CD4-positive, alpha-beta memory T cell (primary cell): ENCODE measurements around the gene RAB40C. TPM values are rescaled to one million over a fixed set of nuclear protein-coding genes. Genes with fewer than 3 reads are reported as not detected.
A peak's percentile ranks its signal among the peaks of the same experiment; 100 is the strongest.

Source experiments
- CTCF ChIA-PET: fragments of 350-600 bp; sonication (Branson Sonifier 250); formaldehyde crosslinking; loops from one replicate; lab custom pipeline; 2021; ENCODE audit warnings: inconsistent platforms; ENCODE audit not compliant: partially characterized antibody; lab: Charles Lee
- POLR2A ChIA-PET: fragments of 350-600 bp; sonication (Branson Sonifier 250); formaldehyde crosslinking; loops from one replicate; lab custom pipeline; 2021; ENCODE audit not compliant: partially characterized antibody; lab: Charles Lee
- DNase-seq, 5 donors: peaks; one replicate each; pipeline versions ENCODE4 v3.0.0 to v3.0.0-alpha.2; 2020 to 2022; ENCODE audit warnings: mixed read lengths in 1 of 5
- H3K27ac ChIP-seq: one replicate; pipeline ENCODE4 v1.7.0; 2013; ENCODE audit warnings: low read depth, low read length
- H3K27me3 ChIP-seq: 2 replicates; pipeline ENCODE4 v1.7.0; 2013; ENCODE audit warnings: mild to moderate bottlenecking, low read length, moderate library complexity; ENCODE audit not compliant: insufficient read depth
- H3K36me3 ChIP-seq: 2 replicates; pipeline ENCODE4 v1.7.0; 2013; ENCODE audit warnings: mild to moderate bottlenecking, low read length, moderate library complexity; ENCODE audit not compliant: insufficient read depth
- H3K4me1 ChIP-seq: 2 replicates; pipeline ENCODE4 v1.7.0; 2013; ENCODE audit warnings: mild to moderate bottlenecking, low read length, moderate library complexity; ENCODE audit not compliant: insufficient read depth
- H3K4me3 ChIP-seq, 2 donors: one replicate each; pipeline ENCODE4 v1.7.0; 2013; ENCODE audit warnings: low read length in 2 of 2, mild to moderate bottlenecking in 1 of 2
- H3K9me3 ChIP-seq, 2 donors: one replicate each; pipeline ENCODE4 v1.7.0; 2013; ENCODE audit warnings: low read length in 2 of 2, control low read depth in 1 of 2; ENCODE audit not compliant: control insufficient read depth in 1 of 2
- H3K27ac Mint-ChIP-seq, 7 donors: one replicate each; pipeline ENCODE4 v1.8.0; 2020 to 2021; ENCODE audit warnings: mixed read lengths in 7 of 7, mild to moderate bottlenecking in 6 of 7, inconsistent platforms in 3 of 7, moderate library complexity in 3 of 7
- H3K27me3 Mint-ChIP-seq, 2 donors: one replicate each; pipeline ENCODE4 v1.8.0; 2020 to 2021; ENCODE audit warnings: mixed read lengths in 2 of 2
- H3K36me3 Mint-ChIP-seq, 2 donors: one replicate each; pipeline ENCODE4 v1.8.0; 2020 to 2021; ENCODE audit warnings: mixed read lengths in 2 of 2, inconsistent platforms in 1 of 2, mild to moderate bottlenecking in 1 of 2
- H3K4me1 Mint-ChIP-seq, 4 donors: one replicate each; pipeline ENCODE4 v1.8.0; 2020 to 2021; ENCODE audit warnings: mixed read lengths in 4 of 4, mild to moderate bottlenecking in 1 of 4
- H3K4me3 Mint-ChIP-seq, 8 donors: one replicate each; pipeline ENCODE4 v1.8.0; 2020 to 2021; ENCODE audit warnings: mixed read lengths in 8 of 8, mild to moderate bottlenecking in 7 of 8, moderate library complexity in 6 of 8, inconsistent platforms in 3 of 8
- H3K9me3 Mint-ChIP-seq, 8 donors: one replicate each; pipeline ENCODE4 v1.8.0; 2020 to 2021; ENCODE audit warnings: mixed read lengths in 8 of 8, mild to moderate bottlenecking in 5 of 8, inconsistent platforms in 3 of 8, moderate library complexity in 1 of 8
- intact Hi-C: fragments of 100-400 bp; cut with micrococcal nuclease; formaldehyde crosslinking; loops from one replicate; pipeline ENCODE4 v1.15.1; 2023
- polyA plus RNA-seq, 2 donors: library from polyadenylated mRNA; unstranded; fragments of 300-500 nt; fragmentation: Illumina TruSeq; gene quantifications; one replicate each; pipeline ENCODE4 v1.2.3, GENCODE V29; 2021
- total RNA-seq, 2 experiments: library from RNA; stranded (reverse); gene quantifications; one replicate each; pipeline ENCODE4 v1.2.3, GENCODE V29; 2021

The RAB40C gene
- total and polyA plus RNA-seq, 4 experiments from 2014 or later: 6.8 to 25.6 (median 19.9) TPM

DNA sequence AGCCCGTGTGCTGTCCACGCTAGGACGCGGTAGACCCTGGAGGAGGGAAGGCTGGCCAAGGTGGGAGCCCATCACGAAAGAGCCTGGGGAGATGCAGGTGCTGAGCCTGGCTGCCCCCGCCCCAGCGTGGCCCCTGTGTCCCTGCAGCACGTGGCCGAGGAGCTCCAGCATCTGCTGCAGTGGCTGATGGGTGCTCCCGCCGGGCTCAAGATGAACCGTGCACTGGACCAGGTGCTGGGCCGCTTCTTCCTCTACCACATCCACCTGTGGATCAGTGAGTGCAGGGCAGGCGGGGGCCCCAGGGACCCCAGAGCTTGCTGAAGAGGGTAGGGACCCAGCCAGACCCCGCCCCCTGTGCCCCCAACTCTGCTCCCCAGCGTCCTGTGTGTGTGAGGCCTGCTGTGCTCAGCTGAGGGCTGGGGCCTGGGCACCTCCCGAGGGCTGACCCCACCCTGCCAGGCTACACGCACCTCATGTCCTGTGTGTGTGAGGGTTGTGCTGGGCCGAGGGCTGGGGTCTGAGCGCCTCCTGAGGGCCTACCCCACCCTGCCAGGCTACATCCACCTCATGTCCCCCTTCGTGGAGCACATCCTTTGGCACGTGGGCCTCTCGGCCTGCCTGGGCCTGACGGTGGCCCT, 11.5 kb upstream of the RAB40C start:
- Histone ChIP-seq H3K4me3 (no peak overlapping the region), H3K27ac (no peak overlapping the region), H3K9me3 (no peaks in the 10 kb centered on the region), H3K27me3 (no peaks in the 10 kb centered on the region), H3K4me1 (no peaks in the 10 kb centered on the region), H3K36me3 (no peaks in the 10 kb centered on the region)
- ChIA-PET CTCF (interaction anchor here (1.3 to 1.4 kb wide), 2 partner anchors 12 to 31 kb away, joined by 3 read pairs; partner anchors contain the start of gene NHLRC4), POLR2A (interaction anchor here (1.3 kb wide), 1 partner anchor 12 kb away, joined by 4 read pairs; the partner anchor contains the start of gene RAB40C)
- DNase-seq: peak in 1 of 5 donors; percentile 35
- intact Hi-C loops: loop anchor here (2.0 kb wide), 1 partner anchor 32 kb away; no protein-coding TSS in a partner anchor
- Mint-ChIP-seq H3K36me3 (peaks cover 0 to 4% of the 10 kb centered on the region in 2 donors), H3K4me3 (no peak overlapping the region), H3K27me3 (no peaks in the 10 kb centered on the region), H3K27ac (no peak overlapping the region), H3K4me1 (no peaks in the 10 kb centered on the region), H3K9me3 (no peaks in the 10 kb centered on the region)

DNA sequence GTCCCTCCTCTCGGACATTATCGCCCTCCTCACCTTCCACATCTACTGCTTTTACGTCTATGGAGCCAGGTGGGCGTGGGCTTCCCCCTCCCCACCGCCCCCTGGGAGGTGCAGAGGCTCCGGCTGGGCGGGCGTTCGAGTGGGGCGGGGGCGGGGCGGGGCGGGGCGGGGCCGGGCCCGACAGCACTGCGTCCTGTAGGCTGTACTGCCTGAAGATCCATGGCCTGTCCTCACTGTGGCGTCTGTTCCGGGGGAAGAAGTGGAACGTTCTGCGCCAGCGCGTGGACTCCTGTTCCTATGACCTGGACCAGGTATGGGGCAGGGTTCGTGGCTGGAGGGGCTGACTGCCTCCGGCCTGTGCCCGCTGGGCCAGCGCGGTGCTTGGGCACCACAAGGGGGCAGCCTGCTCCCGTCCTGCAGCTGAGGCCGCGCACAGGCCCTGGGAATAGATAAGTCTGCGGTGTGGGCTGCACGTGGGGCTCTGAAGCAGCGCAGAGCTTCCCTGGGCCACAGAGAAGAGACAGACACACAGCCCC, 10.9 kb upstream of the RAB40C start:
- H3K4me1 Mint-ChIP-seq: no peaks in the 10 kb centered on the region
- no peaks in the 10 kb centered on the region for H3K27me3 Mint-ChIP-seq
- no peaks in the 10 kb centered on the region for H3K9me3 ChIP-seq
- no peak overlapping the region for H3K4me3 Mint-ChIP-seq
- H3K4me1 ChIP-seq: no peaks in the 10 kb centered on the region
- H3K27ac ChIP-seq: no peak overlapping the region
- H3K36me3 ChIP-seq: no peaks in the 10 kb centered on the region
- DNase-seq: peak; percentile 42 to 73 (median 64)
- no peaks in the 10 kb centered on the region for H3K9me3 Mint-ChIP-seq
- ChIA-PET POLR2A (interaction anchor here (1.3 to 1.7 kb wide), 2 partner anchors 10 to 11 kb away, joined by 4 to 5 read pairs; partner anchors contain the start of gene RAB40C), CTCF (interaction anchor here (0.7 to 1.4 kb wide), 2 partner anchors 31 to 116 kb away, joined by 3 read pairs; no protein-coding TSS in a partner anchor)
- H3K4me3 ChIP-seq: no peak overlapping the region
- H3K36me3 Mint-ChIP-seq: peaks cover 0 to 4% of the 10 kb centered on the region in 2 donors
- H3K27me3 ChIP-seq: no peaks in the 10 kb centered on the region
- intact Hi-C loops: loop anchor here (2.0 kb wide), 1 partner anchor 32 kb away; no protein-coding TSS in a partner anchor
- H3K27ac Mint-ChIP-seq: no peak overlapping the region

DNA sequence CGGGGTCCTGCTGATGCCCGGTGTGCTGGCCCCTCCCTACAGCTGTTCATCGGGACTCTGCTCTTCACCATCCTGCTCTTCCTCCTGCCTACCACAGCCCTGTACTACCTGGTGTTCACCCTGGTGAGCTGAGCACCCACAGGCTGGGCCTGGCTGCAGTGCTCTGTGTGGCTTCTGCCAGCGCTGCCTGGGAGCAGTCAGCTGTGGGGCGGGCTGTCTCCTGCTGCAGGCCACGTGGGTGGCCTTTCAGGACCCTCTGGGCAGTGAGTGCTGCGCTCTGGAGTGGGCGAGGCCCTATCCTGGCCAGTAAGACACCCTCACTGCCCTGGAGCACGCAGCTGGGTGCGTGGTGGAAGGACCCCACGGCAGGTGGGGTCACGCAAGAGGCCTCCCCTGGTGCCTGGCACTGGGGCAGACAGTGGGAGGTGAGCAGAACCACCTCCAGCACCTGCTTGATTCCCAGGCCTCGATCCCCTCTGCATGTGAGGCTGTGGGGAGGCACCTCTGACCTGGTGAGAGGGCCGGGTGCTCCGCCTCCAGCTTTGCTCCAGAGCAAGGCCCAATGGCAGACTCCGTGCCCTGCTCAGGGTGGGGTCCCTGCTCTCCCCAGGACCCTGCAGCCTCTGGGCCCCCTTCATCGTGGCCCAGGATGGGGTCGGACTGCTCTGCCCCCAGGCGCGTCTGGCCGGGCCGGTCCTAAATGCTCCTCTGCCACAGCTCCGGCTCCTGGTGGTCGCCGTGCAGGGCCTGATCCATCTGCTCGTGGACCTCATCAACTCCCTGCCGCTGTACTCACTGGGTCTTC, 9.5 kb upstream of the RAB40C start:
- H3K27ac Mint-ChIP-seq: no peak overlapping the region
- no peak overlapping the region for H3K4me3 Mint-ChIP-seq
- no peaks in the 10 kb centered on the region for H3K9me3 Mint-ChIP-seq
- no peaks in the 10 kb centered on the region for H3K27me3 Mint-ChIP-seq
- intact Hi-C loops: loop anchor here (10.0 kb wide), 1 partner anchor 206 kb away; the partner anchor contains the start of gene MRPL28
- Histone ChIP-seq H3K27me3 (no peaks in the 10 kb centered on the region), H3K4me1 (no peaks in the 10 kb centered on the region), H3K9me3 (no peaks in the 10 kb centered on the region), H3K36me3 (no peaks in the 10 kb centered on the region), H3K4me3 (no peak overlapping the region), H3K27ac (no peak overlapping the region)
- POLR2A ChIA-PET: interaction anchor here (1.7 kb wide), 1 partner anchor 8 kb away, joined by 5 read pairs; no protein-coding TSS in a partner anchor
- DNase-seq: peak in 1 of 5 donors; percentile 27
- peaks cover 0 to 4% of the 10 kb centered on the region in 2 donors for H3K36me3 Mint-ChIP-seq
- CTCF ChIA-PET: no interaction called here
- H3K4me1 Mint-ChIP-seq: no peaks in the 10 kb centered on the region

DNA sequence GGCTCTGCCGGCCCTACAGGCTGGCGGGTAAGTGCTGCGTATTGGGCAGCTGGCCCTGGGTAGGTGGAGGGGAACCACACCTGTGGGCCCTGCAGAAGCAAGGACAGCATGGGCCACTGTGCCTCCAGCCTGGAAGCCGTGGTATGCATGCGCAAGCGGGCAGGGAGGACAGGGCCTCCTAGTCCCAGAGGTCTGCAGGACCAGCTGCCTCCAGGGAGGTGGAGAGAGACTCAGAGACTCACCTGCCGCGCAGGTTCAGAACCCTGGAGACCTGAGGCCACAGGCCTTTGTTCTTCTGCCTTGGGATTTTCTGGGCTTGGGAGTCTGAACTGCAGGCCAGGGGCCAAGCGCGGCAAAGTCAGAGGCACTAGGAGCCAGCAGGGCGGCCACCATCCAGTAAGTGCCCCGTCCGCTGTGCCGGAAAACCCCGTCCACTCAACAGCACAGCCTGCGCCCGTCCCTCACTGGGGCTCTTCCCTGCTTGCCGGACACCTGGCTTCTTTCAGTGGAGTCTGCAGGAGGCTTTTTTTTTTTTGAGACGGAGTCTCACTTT, 8.8 kb upstream of the RAB40C start:
- H3K9me3 Mint-ChIP-seq: no peaks in the 10 kb centered on the region
- H3K36me3 ChIP-seq: no peaks in the 10 kb centered on the region
- intact Hi-C loops: loop anchor here (10.0 kb wide), 1 partner anchor 206 kb away; the partner anchor contains the start of gene MRPL28
- H3K36me3 Mint-ChIP-seq: peaks cover 0 to 4% of the 10 kb centered on the region in 2 donors
- ChIA-PET POLR2A (interaction anchor here (0.9 to 1.7 kb wide), 2 partner anchors 8 to 55 kb away, joined by 3 to 5 read pairs; partner anchors contain the start of gene METTL26), CTCF (no interaction called here)
- no peak overlapping the region for H3K4me3 ChIP-seq
- DNase-seq: no peak
- no peaks in the 10 kb centered on the region for H3K27me3 ChIP-seq
- no peaks in the 10 kb centered on the region for H3K9me3 ChIP-seq
- no peak overlapping the region for H3K27ac Mint-ChIP-seq
- H3K4me3 Mint-ChIP-seq: no peak overlapping the region
- H3K27ac ChIP-seq: no peak overlapping the region
- no peaks in the 10 kb centered on the region for H3K4me1 ChIP-seq
- H3K4me1 Mint-ChIP-seq: no peaks in the 10 kb centered on the region
- no peaks in the 10 kb centered on the region for H3K27me3 Mint-ChIP-seq

DNA sequence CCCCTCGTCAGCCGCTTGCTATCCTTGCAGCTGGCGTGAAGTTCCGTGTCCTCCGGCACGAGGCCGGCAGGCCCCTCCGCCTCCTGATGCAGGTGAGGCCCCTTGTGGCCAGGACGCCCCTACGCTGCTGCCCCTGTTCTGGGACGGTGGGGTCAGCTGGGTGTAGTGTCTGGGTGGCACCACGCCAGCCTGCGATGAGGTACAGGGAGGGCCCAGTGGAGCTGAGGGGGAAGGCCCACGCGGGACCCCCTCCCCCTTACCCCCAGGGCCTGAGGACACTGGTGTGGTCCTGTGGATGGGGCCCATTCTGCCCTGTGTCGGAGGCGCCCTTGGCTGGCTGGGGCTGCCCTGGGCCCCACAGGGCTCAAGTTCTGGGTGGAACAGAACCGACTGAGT, 7.7 kb upstream of the RAB40C start:
- Histone ChIP-seq H3K36me3 (no peaks in the 10 kb centered on the region), H3K4me1 (no peaks in the 10 kb centered on the region), H3K27me3 (no peaks in the 10 kb centered on the region), H3K9me3 (no peaks in the 10 kb centered on the region), H3K4me3 (no peak overlapping the region), H3K27ac (no peak overlapping the region)
- CTCF ChIA-PET: interaction anchor here (0.8 kb wide), 1 partner anchor 26 kb away, joined by 3 read pairs; no protein-coding TSS in a partner anchor
- H3K9me3 Mint-ChIP-seq: no peaks in the 10 kb centered on the region
- H3K36me3 Mint-ChIP-seq: no peaks in the 10 kb centered on the region
- POLR2A ChIA-PET: no interaction called here
- H3K4me3 Mint-ChIP-seq: no peak overlapping the region
- H3K27me3 Mint-ChIP-seq: no peaks in the 10 kb centered on the region
- no peak overlapping the region for H3K27ac Mint-ChIP-seq
- intact Hi-C loops: loop anchor here (10.0 kb wide), 1 partner anchor 207 kb away; the partner anchor contains the start of gene MRPL28
- H3K4me1 Mint-ChIP-seq: peaks cover 0 to under 1% (median under 1%) of the 10 kb centered on the region in 4 donors
- no peak for DNase-seq

DNA sequence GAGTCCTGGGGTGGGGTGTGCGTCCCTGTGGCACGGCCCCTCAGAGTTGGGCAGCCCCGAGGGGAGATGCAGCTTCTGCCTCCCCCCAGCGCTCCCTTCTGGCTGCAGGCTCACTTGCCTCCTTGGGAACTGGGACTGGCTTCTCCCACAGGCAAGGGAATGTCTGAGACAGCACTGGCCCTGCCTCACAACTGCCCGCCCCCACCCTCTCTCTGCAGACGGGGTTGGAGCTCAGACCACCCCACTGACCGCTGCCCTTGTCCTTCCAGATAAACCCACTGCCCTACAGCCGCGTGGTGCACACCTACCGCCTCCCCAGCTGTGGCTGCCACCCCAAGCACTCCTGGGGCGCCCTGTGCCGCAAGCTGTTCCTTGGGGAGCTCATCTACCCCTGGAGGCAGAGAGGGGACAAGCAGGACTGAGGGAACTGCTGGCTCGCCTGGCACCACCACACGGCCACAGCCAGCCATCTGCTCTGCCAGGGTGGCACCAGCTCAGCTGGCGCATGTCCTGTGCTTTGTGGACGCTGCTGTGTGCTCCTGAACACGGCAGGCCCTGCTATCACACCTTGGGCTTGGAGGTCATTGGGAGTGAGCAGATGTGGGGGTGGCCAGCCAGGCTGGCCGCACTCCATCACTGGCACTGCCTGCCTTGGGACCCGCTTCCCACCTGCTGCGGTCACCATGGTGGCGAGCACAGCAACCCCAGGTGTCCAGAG, 7.1 kb upstream of the RAB40C start:
- no peak overlapping the region for H3K27ac Mint-ChIP-seq
- POLR2A ChIA-PET: no interaction called here

More for the DNA sequence above, 7.1 kb upstream of the RAB40C start:
- Histone ChIP-seq H3K4me1 (peaks cover 5% of the 10 kb centered on the region), H3K27ac (no peak overlapping the region), H3K4me3 (no peak overlapping the region), H3K36me3 (no peaks in the 10 kb centered on the region), H3K27me3 (no peaks in the 10 kb centered on the region), H3K9me3 (no peaks in the 10 kb centered on the region)
- H3K4me3 Mint-ChIP-seq: no peak overlapping the region
- H3K4me1 Mint-ChIP-seq: peaks cover 2 to 6% (median 4%) of the 10 kb centered on the region in 4 donors
- DNase-seq: peak in 1 of 5 donors; percentile 30
- H3K36me3 Mint-ChIP-seq: no peaks in the 10 kb centered on the region
- H3K27me3 Mint-ChIP-seq: no peaks in the 10 kb centered on the region
- no peaks in the 10 kb centered on the region for H3K9me3 Mint-ChIP-seq
- intact Hi-C loops: loop anchor here (10.0 kb wide), 1 partner anchor 208 kb away; the partner anchor contains the start of gene MRPL28
- CTCF ChIA-PET: interaction anchor here (0.8 kb wide), 1 partner anchor 26 kb away, joined by 3 read pairs; no protein-coding TSS in a partner anchor
